Muscle of back (tissue), 11 donors: ENCODE measurements around the gene PRR7. TPM values are rescaled to one million over a fixed set of nuclear protein-coding genes. Genes with fewer than 3 reads are reported as not detected.

ENCODE experiments used
- DNase-seq, 3 donors: peaks; one replicate each; pipeline versions ENCODE4 v3.0.0 to v3.0.0-alpha.2; 2013
- polyA plus RNA-seq, 10 donors: library from polyadenylated mRNA; unstranded; fragments of 120-200 nt; gene quantifications; one replicate each; pipeline ENCODE4 v1.2.1, GENCODE V29; 2013; ENCODE audit not compliant: insufficient read length in 10 of 10

Gene PRR7
- polyA plus RNA-seq, 10 donors: 0.43 to 1.4 (median 0.78) TPM

- no peak for DNase-seq
These were observed 20.8 kb downstream of the PRR7 start for GRCh38 chr5:177467436-177467835.

GRCh38 chr5:177468329-177468684, 21.7 kb downstream of the PRR7 start:
- no peak for DNase-seq

DNA sequence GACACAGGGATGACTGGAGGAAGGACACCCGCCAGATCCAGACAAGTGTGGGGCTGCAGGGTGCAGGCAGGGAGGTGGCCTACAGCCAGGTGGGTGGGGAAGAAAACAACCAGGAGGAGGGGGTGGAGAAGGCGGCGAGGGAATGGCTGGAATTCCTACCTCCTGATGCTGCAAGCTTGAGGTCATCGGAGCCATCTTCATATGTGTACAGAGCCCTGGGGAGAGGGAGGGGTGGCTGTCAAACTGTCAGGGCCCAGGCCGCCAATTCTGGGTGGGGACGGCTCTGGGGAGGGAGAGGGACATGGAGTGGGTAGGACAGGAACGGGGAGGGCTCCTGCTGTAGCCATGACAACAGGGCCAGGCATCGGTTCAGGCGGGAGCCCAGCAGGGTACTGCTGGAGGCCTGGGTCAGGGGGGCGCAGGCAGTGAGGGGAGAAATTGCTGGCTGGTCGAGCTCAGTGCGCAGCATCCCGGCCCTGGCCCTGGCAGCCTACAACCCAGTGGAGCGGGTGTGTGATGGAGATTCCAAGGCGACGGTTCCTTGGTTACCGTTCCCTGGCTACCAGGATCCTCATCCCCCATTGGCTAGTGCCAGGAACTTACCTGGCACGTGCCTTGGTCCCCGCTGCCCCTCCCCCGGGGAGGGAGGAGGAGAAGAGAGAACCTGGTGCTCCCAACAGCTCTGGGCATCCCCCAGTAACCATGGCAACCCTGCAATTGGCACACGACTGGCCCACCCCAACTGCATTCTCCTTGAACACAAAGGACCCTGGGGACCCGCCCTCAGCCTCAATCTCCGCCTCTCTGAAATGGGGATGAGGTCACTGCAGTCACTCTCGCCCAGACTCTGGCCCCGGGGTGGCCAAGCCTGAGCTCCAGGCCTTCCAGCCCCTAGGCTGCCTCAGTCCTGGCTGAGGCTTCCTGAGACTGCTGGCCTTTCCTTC, 22.3 kb downstream of the PRR7 start:
- DNase-seq: peak in 2 of 3 donors; percentile 77 to 82

DNA sequence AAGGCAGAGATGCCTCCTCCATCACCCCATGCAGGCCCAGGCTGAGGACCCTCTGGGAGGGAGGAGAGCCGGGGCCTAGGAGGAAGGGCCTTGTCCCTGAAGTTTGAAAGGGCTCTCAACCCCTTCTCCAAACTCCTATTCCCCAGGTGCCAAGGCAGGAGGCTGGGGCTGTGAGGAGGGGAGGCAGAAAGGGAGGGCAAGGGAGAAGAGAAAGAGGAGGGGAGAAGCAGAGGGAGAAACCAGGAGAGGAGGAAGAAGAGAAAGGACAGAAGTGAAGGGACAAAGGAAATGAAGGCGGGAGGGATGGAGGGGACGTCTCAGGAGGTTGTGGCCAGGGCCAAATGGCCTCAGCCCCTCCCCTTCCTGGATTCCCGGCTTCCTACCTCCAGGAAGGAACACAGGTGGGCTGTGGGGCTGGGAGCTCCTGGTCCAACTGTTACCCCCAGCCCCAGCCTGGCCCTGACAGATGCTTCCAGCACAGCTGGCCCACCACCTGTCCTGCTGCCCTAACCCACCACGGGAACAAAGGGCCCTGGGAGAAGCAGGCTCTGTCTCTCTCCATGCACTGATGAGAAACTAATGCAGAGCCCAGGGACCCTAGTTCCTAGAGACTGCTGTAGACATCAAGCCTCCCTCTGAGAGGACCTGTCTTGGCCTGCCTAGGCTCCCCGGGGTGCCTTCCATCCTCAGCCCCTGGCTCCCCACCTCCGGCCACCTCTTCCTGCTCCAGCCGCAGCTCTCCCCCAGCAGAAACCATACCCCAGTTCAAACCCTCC, 23.3 kb downstream of the PRR7 start:
- no peak for DNase-seq

- DNase-seq: no peak
These were observed 24.3 kb downstream of the PRR7 start for GRCh38 chr5:177470759-177471536.

- DNase-seq: peak in 1 of 3 donors; percentile 67
These were observed 25.2 kb downstream of the PRR7 start for GRCh38 chr5:177471610-177472356.

- DNase-seq: peak in 2 of 3 donors; percentile 66 to 81
These were observed 26.1 kb downstream of the PRR7 start for GRCh38 chr5:177472460-177473442.

GRCh38 chr5:177473443-177474001, 26.9 kb downstream of the PRR7 start, which contains the start of gene DBN1:
Gene DBN1, minus strand, starts transcription at chr5:177473634. Its CDS starts 113 bp downstream, at chr5:177473521.
- DNase-seq: peak; percentile 67 to 86 (median 71)

DNA sequence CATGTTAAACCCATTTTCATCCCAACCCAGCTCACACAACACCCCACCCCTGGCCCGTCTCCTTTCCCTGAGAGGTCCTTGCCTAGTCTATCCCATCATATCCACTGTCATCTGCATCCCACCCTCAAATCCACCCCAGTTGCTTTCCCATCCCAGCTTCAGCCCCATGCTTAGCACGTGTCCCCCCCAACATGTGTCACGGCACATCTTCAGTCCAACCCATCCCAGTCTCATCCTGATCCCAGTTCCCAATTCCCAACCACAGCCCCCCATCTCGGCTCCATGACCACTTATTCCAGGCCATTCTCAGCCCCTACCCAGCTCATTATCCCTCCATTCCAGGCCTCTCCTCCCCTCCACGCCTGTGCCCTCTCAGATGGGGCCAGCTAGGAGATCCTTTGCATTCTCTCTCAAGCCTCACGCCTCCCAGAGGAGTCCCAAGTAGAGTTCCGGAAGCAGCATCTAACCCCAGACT, 27.4 kb downstream of the PRR7 start:
- DNase-seq: peak in 1 of 3 donors; percentile 36

- no peak for DNase-seq
These were observed 28.4 kb downstream of the PRR7 start for GRCh38 chr5:177474846-177475562.

GRCh38 chr5:177475563-177476427, 29.2 kb downstream of the PRR7 start:
- no peak for DNase-seq

DNA sequence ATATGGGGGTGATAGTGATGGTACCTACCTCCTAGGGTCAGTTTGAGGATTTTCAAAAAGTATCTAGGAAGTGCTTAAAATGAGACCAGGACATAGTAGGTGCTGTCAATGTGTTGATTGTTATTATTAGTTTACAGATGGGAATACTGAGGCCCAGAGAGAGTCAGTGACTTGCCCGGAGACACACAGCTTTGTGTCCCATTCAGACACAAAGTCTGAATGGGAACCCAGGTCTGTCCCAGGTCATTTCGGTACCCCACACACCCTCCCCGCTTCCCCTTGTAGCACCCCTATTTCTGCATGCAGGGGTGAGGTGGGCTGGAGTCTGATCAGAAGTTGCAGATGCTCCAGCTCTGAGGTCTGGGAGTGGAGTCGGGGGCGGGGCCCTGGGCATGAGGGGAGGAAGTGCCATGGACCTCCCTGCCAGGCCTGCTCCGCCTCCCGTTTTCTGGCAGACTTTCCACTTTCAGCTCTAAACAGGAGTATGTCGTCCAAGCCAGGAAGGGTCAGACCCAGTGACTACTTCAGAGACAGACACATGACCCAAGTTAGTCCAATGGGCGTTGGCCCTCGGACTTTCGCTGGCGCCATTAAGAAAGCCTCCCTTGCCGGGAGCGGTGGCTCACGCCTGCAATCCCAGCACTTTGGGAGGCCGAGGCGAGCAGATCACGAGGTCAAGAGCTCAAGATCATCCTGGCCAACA, 30.1 kb downstream of the PRR7 start:
- no peak for DNase-seq

DNA sequence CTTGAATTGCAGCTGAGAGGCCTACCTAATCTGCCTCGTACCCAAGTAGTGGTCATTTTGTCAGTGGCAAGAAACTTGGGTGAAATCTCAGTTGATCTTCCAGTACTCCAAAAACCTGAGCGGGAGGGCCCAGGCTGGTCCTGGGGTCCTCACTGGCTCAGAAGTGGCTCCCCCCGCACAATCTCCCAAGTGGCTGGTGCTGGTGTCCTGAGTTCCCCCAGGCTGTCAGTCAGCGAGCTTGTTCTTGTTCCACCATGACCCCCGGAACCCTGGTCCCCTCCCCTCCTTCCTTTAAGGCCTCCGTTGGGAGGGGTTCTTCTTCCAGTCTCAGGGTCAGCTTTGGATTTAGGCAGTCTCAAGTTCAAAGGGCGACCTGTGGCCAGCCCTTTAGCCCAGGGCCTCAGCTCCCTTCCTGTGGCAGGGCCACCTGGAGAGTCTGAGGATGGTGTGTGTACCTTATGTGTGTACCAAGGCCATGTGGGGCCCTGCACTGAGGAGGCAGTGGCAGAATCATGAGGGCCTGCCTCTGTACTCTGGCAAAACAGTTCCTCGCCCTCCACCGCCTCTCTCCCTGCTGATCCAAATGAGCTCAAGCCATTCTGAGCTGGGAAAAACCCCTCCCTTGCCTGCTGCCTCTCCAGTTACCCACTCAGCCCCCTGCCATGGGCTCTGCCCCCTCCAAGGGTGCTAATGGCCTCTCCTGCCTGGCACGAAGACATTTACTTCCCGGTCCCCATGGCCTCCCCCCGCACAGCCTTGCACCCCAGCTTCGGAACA, 31.3 kb downstream of the PRR7 start:
- no peak for DNase-seq

DNA sequence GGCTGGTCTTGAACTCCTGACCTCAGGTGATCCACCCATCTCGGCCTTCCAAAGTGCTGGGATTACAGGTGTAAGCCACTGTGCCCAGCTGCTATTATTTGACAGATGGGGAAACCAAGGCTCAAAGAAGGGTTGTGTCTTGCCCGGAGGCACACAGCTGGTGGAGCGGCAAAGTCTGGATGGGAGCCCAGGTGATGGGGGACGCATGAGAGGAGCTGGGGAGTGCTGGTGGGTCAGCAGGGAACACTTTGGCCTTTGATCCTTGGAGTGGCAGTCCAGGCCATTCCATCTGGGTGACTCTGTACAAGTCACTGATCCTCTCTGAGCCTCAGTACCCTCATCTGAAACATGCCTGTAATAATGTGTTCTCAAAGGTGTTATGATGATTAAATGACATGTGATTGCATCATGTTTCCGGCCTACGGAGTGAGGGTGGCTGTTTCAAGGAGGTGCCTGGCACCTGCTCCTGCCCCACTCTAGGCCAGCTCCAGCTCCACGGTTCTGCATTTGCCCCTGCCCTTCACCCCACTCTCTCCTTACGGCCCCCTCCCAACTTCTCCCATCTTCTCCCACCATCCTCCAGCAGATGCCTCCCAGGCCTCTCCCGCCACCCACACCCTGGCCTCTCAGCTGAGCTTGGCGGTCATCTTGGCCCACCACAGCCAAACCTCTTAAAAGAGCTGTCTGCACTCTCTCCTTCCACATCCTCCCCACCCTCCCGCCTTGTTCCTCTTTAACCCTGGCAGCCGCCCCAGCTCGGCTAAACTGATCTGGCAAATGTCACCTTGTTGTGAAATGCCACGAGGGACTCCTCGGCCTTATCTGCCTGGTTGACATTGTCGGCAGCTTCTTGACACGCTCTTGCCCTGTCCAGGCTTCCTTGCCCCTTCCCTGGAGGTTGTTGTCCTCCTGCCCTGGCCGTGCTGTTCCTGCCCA, 32.4 kb downstream of the PRR7 start:
- peak in 1 of 3 donors; percentile 76 for DNase-seq

DNA sequence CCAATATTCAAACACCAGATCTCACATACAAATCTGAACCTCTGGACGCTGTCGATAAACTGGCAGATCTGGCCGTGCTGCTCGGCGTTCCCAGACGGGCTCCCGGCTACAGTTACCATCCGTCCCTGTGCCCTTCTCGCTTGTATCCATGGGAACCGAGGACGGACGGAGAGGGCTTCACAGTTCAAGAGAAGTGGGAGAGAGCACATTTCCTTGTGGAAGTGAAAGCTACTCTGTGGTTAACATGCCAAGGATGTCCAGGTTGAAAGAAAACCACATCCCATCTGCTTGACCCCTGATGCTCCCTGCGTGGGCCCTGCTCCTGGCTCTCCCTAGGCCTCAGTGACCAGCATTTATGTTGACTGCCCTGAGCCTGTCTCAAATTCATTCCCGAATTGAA, 33.2 kb downstream of the PRR7 start:
- peak in 1 of 3 donors; percentile 64 for DNase-seq
